ENCODE measurements around the gene A4GALT. TPM values are rescaled to one million over a fixed set of nuclear protein-coding genes. Genes with fewer than 3 reads are reported as not detected.

A4GALT gene
- total and polyA plus RNA-seq, 2 donors from 2014 or later: 76.2 to 186 TPM

GRCh38 chr22:42644422-42645340 lies 76.0 kb downstream of the A4GALT start:
- intact Hi-C loops (cut with DNase I): no loop called here
- Histone ChIP-seq H3K27me3 (ENCODE audit: control insufficient read depth, insufficient read depth, low read length) (no peaks in the 10 kb centered on the region), H3K9ac (ENCODE audit: low read length in 3 of 3) (peak overlapping the region in 2 of 3 donors; percentile 31 to 60), H3K4me1 (ENCODE audit: control insufficient read depth in 2 of 3, insufficient read depth in 2 of 3, low read depth in 1 of 3, low read length in 3 of 3) (peaks cover 3 to 56% (median 51%) of the 10 kb centered on the region in 3 donors), H3K9me3 (ENCODE audit: control insufficient read depth in 2 of 3, insufficient read depth in 1 of 3, low read length in 3 of 3) (no peaks in the 10 kb centered on the region), H3K36me3 (ENCODE audit: control insufficient read depth in 2 of 3, insufficient read depth in 3 of 3, low read length in 3 of 3) (no peaks in the 10 kb centered on the region), H3K4me3 (ENCODE audit: low read length in 3 of 3) (peak overlapping the region in 1 of 3 donors; percentile 10), H3K27ac (ENCODE audit: low read depth in 2 of 2, low read length in 2 of 2) (peak overlapping the region; percentile 82 to 87)
- FAIRE-seq (no peak), DNase-seq (peak in 1 of 5 donors; percentile 51)
- no peak for TF ChIP-seq CTCF (IDR thresholded peaks at IDR 0.05; ENCODE audit: borderline replicate concordance, extremely low read depth, insufficient read depth)

- intact Hi-C loops (cut with DNase I): no loop called here
- peak overlapping the region in 1 of 3 donors; percentile 60 for H3K9ac ChIP-seq (ENCODE audit: low read length in 3 of 3)
- no peak for DNase-seq
Measured at GRCh38 chr22:42643634-42644421, 76.8 kb downstream of the A4GALT start.

More at GRCh38 chr22:42643634-42644421, 76.8 kb downstream of the A4GALT start:
- Histone ChIP-seq H3K27ac (ENCODE audit: low read depth in 2 of 2, low read length in 2 of 2) (peak overlapping the region in 1 of 2 donors; percentile 87), H3K9me3 (ENCODE audit: control insufficient read depth in 2 of 3, insufficient read depth in 1 of 3, low read length in 3 of 3) (no peaks in the 10 kb centered on the region), H3K4me1 (ENCODE audit: control insufficient read depth in 2 of 3, insufficient read depth in 2 of 3, low read depth in 1 of 3, low read length in 3 of 3) (peaks cover 3 to 59% (median 51%) of the 10 kb centered on the region in 3 donors), H3K4me3 (ENCODE audit: low read length in 3 of 3) (no peak overlapping the region), H3K36me3 (ENCODE audit: control insufficient read depth in 2 of 3, insufficient read depth in 3 of 3, low read length in 3 of 3) (no peaks in the 10 kb centered on the region), H3K27me3 (ENCODE audit: control insufficient read depth, insufficient read depth, low read length) (no peaks in the 10 kb centered on the region)
- FAIRE-seq: no peak
- no peak for TF ChIP-seq CTCF (IDR thresholded peaks at IDR 0.05; ENCODE audit: borderline replicate concordance, extremely low read depth, insufficient read depth)

Data from kidney (tissue), 14 donors.